Stimulated activated CD4-positive, alpha-beta T cell treated with anti-CD3 and anti-CD28 coated beads, Interleukin-12 subunit alpha, Interleukin-12 subunit beta, amount 100 ng/mL, for 4 hours (primary cell): ENCODE measurements around the gene MPP2.
"Not testable (repeated sequence)": the region's sequence is repeated elsewhere in the genome, so short reads cannot be mapped to it uniquely, and the experiment has no call there.

ENCODE experiments used
- DNase-seq: peaks from one replicate; pipeline ENCODE4 v3.0.0-alpha.2; 2020

Gene MPP2

DNA sequence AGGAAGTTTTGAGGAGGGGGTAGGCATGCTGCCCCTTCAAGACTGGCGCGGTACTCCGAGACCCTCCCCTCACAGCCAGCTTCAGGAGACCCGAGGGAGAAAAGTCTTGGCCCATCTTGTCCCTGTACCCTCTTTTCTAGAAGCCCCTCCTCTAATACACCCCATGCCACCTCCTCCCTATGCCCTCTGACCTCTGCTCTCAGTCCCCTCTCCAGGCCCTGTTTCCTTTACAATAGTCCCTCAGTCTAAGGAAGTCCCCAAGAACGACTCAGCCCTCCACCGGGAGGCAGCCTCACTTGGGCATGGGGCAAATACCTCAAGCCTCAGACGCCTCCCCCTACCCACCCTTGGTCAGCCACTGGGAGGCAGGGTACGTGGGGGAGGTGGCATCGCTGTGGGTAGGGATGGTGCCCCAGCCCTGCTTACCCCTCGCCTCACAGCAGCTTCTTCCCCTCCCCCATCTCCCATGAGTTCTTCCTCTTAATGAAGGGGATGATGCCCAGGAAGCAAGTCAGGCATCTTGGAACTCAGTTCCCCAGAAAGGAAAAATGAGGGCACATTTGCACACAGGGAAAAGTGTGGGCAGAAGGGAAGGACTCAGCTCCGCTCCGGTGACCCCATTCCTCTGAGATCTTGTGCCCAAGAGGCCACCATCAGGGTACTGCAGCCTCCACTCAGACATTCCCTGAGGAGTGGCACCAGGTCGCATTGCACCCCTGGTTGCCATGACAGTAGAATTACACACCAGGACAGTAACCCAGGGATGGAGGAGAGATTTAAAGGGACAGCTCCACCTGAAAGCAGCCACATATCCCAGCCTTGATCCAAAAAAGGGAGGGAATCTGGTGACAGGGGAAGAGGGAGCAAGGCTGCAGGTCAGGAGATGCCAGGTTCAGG lies 6.2 kb downstream of the MPP2 start:
- no peak for DNase-seq

DNA sequence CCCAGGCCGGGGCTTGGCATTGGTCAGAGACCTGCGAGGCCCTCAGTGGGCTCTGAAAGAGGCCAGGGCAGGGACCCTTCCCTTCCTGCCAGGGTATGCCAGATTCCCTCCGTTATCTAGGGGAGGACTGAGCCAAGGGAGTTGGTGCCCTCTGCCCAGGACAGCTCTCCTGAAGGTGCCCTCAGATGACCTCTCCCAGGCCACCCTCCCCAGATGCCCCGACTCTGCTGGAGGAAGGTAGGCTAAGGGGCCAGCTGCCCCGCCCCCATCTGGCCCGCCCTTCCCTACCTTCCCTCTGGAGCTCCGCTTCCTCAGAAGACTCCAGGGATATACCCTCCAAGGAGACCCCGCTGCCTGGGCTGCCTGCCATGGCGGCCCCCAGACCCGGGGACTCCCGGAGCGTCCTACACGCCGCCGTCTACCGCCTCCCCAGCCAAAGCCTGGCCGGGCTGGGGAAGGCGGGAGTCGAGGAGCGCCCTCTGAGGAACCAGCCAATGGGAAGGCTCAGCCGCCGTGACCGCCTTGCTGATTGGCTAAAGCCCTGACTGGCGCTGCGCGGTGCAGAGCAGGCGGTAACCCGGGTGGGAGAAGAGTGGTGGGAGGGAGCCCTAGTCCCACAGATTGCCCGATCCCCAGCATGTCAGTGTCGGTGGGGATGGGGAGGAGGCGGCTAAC lies 7.0 kb downstream of the MPP2 start:
- peak; percentile 83 for DNase-seq

DNA sequence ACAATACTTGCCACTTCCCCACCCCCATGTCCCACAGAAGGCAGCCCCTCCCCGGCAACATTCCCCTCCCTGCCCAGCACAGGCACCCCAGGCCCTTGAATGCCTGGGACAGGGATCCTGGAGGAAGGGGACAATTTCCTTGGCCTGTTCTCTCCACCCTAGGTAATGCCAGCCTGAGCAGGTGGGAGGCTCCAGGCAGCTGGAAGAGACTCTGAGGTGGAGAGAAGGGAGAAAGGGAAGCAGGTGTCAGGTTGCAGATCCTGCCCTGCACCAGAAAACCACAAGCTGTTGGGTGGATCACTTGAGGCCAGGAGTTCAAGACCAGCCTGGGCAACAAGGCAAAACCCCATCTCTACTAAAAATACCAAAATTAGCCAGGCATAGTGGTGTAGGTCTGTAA lies 8.9 kb downstream of the MPP2 start:
- no peak for DNase-seq

DNA sequence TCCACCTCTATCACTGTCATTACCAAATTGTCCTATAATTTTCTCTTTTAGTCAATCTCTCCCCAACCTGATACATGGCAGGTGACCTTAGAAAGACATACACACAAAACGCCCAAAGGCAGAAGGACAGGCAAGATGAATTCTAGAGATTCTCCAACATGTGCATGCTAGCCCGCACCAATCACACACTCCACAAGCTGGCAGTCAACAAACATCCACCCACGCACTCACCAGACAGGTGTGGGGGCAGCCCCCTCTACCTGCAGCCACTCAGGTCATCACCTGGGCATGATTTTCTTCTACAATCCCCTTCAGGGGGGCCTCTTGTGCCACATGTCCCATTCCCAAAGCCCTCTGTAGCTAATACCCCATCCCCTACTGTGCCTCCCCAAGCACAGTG lies 9.5 kb downstream of the MPP2 start:
- DNase-seq, result no peak

DNA sequence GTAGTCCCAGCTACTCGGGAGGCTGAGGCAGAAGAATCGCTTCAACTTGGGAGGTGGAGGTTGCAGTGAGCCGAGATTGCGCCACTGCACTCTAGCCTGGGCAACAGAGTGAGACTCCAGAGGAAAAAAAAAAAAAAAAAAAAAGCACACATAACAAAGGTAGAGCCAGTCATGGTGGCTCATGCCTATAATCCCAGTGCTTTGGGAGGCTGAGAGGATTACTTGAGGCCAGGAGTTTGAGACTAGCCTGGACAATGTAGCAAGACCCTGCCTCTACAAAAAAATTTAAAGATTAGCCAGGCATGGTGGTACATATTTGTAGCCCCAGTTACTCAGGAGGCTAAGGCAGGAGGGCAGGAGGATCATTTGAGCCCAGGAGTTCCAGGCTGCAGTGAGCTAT lies 12.8 kb downstream of the MPP2 start:
- not testable (repeated sequence) for DNase-seq

DNA sequence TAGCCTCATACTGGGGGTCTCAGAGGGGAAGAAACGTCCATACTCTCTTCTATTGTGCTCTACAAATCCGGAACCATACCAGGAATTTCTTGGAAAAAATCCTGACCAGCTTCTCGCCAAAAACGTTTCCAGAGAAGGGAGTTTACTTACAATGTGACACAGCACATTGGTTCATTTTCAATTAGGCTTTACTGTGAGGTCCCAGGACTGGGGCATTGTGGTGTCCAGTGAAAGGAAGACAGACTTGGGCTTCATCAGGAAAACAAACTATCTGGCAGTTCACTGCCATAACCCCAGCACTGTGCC lies 14.7 kb downstream of the MPP2 start:
- no peak for DNase-seq

DNA sequence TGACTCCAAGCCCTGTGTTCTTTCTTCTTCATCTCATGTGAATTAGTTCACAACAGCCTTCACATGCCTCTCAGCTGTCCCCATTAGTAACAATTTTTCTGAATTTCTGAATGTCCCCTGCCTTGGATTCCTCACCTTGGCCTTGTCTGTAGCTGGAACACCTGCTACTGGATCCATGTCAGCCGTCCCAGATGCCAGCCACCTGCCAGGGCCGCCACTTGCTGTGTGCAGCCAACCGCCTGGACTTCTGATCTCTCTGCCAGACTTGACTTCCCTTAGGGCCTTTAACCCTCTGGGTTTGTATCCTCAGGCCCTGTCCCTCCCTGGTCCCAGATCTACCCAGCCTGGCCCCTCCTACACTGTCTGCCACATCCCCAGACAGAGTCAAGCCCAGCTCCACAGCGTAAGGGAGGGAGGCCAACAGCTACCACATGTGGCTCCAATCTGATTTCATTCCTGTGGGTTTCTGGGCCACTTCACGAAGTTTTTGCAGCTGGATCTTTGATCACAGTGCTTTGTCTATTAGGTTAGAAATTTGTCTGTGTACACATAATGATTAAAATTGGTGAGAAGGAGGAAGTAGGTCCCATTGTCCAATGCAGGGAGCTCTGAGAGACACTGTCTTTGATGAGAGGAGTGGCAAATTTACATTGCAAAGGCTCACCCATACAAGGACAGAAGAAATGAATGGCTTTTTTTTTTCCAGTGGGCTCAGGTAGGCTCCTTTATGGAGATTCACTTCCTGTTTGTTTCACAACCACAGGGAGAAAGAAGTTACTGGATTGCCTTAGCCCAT lies 15.3 kb downstream of the MPP2 start:
- no peak for DNase-seq

DNA sequence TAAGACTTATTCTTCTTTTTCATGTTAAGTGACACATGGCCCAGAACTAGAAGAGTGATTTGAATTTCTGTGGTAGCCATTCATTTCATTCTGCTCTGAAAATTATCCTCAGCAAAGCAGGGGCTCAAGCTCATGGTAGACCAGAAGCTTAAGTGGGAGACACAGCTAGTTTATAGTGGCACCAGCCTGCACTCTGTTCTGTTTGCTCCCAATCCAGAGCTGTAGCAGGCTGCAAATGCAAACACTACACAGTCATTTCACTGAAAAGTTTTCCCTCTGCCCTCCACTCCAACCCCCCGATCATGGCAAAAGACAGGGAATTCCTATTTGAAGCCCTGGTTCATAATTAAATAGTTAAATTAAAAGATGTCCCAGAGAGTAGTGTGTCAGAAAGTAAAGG lies 17.1 kb downstream of the MPP2 start:
- no peak for DNase-seq

DNA sequence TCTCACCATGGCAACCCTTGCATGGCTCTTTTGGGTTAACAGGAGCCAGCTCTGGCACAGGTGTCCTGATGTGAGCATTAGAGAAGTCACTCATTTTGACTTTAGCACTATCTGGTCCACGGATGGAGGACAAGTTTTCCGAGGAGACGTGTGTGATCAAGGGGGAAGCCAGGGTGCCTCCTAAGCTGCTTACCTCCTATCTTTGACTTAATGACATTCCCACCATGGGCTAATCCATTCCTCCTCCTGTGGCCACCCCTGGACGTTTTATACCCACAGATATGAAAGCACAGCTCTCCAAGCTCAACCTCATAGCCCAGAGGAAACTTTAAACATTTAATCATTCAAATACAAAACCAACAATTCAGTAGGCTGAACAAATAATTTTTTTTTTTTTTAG lies 18.8 kb downstream of the MPP2 start:
- no peak for DNase-seq

DNA sequence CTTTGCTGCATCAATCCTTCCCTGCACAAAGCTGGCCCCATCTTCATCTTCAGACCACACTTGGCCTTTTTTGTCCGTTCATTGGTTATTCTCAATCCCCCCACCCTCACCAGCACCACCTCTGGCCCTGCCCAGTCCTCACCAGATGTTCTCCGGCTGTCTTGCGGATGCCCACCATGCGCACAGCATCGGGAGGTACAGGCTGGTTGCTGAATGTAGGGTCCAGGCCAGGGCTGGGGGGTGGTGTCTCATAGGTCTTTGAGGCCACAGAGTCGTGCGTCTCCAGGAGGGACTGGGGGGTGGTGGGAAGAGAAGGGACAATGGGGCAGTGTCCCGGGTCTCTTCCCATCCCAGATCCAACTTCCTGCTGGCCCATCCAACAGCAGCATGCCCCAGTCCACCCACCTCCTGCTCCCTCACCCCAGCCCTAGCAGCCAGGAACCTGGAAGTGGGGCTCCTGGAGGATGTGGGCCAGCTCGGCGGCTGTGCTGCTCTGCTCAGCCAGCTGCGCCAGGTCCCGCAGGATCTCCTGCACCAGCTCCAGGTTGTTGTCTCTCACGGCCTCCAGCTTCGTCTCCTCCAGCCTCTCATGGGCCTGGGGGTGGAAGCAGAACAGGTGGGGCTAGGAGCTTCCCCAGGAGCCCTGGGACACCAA lies 24.4 kb downstream of the MPP2 start:
- DNase-seq, result no peak

DNA sequence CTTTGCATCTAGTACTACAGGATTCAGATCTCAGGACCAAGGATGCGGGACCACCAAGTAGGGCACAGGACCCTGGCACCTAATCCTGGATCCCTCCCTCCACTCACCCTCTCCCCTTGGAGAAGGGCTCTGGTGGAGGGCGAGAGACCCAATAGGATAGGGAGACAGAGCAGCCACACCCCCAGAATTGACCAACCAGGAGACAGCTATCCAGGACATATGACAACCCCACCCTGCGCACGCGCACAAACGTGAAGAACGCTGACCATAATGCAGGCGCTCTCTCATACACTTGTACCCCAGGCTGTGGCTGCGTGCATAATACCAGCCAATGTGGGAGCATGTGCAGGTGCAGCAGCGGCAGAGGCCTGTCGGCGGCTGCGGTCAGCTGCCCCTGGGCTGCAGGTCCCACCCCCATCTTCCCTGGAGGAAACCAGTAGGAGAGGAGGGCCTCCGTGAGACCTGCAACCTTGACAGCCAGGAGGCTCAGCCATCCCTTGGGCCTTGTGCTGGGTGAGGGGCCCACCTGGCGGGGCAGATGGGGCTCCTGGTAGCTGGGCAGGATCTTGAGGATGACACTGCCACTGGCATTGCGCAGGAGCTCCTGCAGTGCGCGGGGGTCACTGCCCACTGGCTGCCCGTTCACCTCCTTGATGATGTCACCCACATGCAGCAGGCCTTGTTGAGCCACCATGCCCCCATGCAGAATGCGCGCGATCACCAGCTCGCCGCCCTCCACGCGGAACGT lies 25.4 kb downstream of the MPP2 start:
- DNase-seq, result no peak

DNA sequence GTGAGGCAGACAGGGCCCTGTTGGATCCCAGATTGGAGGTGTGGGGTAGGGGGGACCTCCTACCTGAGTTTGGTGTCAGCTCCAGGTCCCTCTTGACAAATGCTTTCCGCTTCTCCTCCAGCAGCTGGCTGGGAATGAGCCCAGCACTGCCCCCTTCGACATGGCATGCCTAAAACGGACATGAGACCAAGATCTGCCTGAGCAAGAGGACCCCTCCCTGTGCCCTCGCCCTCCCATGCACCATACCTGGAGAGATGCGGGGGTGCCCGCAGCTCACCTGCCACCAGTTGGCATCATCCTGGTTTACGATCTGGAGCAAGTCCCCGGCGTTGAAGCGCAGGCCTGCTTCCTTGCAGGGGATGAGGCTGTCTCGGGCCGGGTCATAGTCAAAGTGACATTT lies 26.2 kb downstream of the MPP2 start:
- DNase-seq, result no peak

DNA sequence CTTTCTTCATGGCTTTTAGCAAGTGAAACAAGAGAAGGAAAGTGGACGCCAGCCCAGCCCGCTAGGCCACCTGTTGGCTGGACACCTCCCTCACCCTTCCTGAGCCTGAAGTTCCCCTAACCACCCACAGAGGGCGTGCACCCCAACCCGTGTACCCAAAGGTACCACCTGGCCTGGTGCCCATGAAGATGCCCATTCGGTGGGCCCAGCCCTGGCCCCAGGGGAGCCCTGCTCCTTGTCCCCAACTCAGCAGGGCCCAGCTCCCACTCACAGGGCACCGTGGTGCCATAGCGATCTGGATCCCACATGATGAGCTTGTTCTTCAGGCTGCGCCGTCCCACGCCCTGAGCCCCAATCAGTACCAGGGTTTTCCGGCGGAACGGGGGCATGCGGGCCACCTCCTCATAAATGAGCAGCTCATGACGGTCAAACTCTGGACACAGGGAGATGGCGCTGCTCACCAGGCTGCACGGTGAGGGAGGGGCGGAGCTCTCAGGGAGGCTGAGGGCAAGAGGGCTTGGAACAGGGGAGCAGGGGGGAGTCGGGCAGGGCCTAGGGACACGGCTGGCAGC lies 26.8 kb downstream of the MPP2 start:
- peak; percentile 34 for DNase-seq

DNA sequence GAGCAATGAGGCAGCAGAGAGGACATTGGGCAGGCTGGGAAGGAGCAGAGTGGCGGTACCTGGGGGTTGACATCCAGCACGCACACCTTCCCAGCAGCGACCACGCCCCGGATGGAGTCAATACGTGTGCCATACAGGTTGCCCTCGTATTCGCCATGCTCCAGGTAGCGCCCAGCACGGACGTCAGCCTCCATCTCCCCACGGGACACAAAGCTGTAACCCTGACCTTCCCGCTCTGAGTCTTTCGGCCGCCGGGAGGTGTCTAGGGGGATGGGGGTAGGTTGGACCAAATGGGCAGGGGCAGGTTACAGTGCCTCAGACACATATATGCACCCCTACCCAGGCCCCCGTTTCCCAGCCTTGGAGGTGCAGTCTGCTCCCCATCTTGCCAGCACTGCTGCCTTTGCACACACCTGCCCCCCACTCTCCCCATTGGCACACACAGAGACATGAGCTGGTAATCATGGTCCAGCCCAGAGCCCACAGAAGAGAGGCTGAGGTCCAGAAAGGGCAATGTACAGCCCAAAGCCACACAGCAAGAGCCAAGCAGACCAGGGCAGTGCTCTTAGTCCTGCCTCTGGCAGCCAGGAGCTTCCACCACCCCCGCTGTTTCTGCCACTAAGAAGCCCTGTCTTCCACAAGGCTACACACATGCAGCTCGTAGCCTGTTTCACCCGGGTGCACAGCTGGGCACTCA lies 27.5 kb downstream of the MPP2 start:
- DNase-seq, result no peak

DNA sequence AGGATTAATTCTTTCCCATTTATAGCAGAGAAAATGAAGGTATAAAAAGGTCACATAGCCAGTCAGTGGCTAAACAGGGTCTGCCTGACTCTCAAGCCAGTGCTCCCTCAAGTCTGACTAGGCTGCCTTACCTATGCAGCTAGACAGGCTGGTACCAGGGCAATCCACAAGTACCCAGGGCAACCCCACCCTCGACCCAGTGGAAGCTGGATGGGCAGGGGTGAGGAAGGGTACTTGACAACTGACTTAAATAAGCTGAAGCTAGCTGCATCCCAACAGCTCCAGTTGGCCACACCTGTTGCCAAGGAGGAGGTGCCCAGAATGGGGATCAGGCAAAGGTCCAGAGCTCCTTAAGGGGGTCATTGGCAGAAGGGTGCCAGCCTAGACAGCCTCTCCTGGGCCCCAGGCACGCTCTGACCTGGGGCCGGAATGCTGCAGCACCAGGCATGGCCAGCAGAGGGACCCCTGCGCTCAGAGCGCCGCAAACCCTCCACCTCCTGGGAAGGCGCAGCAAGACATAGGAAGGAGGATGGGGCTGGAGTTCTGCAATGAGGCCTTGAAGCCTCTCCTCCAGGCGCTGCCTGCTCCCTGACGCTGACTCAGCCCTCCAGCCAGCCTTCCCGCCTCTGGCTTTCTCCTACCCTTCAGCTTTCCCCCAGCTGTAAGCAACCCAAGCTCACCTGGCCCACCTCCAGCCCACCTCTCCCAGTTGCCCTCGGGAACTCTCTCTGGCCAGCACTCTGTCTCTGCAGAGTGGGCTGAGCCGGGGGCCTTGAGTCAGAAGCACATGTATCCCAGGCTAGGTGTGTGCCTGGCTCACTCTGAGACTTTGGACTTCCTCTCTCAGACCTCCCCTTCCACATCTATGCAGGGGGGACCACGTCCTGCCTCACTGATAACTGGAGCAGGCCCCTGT lies 28.8 kb downstream of the MPP2 start:
- DNase-seq, result peak; percentile 72

DNA sequence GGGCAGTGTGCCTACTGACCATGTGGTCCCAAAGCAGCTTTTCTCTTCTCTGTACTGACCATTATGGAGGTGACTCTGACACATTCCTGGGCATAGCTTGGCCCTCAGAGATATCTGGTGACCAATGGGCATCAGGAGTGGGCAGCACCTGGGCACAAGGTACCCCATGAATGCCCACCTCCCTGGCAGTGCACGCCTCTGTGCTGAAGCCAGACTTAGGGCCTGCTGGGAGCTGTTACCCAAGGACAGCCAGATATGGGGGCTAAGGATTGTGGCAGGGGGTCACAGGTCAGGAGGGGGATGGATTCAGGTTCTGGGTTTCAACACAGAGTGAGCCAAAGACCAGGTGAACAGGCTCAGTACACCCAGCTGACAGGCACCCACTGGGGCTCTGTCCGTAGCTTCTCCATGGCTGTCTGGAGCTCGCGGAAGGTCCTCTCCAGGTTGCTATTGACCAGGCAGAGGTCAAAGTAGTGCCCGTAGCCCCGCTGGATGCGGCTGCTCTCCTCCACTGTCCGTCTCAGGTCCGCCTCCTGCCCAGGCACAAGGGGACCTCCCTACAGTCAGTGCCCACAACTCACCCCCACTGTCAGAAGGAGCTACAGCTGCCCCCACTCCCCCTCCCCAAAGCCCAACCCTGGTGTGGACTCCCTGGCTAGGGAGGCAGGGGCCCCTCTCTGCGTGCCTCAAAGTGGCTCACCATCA lies 29.7 kb downstream of the MPP2 start:
- no peak for DNase-seq

DNA sequence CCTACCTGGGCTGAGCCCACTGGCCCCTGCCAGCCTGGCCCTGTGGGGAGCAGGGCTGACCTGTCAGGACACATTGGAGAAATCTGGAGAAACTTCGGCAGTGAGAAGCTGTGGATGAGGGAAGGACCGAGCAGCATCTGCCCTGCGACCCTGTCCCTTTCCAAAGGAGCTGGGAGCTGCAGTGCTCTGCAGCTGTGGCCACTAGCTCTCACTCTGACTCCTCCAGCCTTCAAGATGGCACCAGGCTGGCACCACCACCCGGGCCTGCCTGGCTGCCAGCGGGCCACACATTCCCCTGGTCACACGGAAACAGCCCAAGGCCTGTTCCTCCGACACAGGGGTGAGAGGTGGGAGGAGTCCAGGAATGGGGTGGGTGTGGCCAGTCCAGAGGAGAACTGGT lies 30.3 kb downstream of the MPP2 start:
- no peak for DNase-seq

DNA sequence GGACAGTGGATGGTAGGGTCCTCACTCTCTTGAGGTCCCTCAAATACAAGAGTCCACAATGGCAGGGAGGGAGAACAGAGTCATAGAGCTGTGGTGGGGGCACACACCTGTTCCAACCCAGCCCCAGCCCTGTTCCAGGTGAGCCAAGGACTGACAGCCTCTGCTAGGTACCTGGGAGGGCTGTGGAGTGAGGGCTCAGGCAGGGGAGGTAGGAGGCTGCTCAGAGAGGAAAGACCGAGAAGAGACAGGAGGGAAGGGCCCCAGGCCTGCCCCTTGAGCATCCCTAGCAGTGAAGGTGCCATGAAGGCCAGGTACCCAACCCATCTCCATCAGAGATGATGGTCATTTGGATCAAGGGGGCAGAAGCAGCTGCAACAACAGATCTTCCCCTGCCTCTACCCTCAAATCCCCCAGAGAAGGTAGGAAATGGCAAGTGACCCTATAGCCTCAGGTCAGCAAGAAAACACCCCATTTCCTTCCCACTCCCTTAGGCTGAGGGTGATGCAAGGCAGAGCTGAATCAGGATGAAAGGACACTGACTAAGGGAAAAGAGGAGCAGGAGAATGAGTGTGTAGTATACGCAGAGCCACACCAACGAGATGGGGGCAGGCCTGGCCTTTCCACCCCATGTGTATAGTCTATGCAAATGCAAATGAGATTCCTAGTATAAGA lies 31.7 kb downstream of the MPP2 start:
- no peak for DNase-seq

DNA sequence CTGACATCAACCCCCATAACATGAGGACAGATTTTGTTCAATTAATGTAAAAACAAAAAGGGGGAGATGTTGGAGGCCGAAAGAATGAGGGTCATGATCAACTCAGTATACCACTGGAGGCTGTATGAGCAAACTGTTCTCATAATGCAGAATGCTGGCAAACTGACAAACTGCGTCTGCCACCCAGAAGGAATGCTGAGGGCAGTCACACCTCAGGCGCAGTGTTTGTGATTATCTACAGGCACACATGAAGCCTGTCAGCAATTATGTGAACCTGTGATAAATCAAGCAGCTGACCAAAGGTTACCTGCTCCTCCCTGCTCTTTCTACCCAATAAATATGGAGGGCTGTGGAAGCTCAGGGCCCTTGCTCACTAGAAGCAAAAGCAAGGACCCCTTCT lies 33.0 kb downstream of the MPP2 start:
- DNase-seq, result no peak
